Measurements from ENCODE around the gene RBM28.
A peak's percentile ranks its signal among the peaks of the same experiment; 100 is the strongest.

The RBM28 gene

GRCh38 chr7:128343554-128344430 is at the start of gene RBM28:
TSS of gene RBM28 (minus strand) at chr7:128343908. CDS start at chr7:128343793, 115 bp downstream.
- peak within 1 kb of the TSS; percentile 90 for H3K4me3 ChIP-seq (ENCODE audit: low read depth, low read length)
- in situ Hi-C loops (cut with HindIII; ENCODE audit: low pct_ligation_motif_present, low sequenced_read_pairs), result no loop called here
- H3K27ac ChIP-seq, result peak within 1 kb of the TSS; percentile 69

GRCh38 chr7:128392446-128393327 is 49.0 kb upstream of the RBM28 start:
- in situ Hi-C loops (cut with HindIII; ENCODE audit: low pct_ligation_motif_present, low sequenced_read_pairs), result no loop called here
- DNase-seq, result no peak
- H3K36me3 ChIP-seq (replicated peaks), result peaks cover 41% of the 10 kb centered on the region
- no peak overlapping the region for H3K4me3 ChIP-seq (ENCODE audit: low read depth, low read length)
- H3K27ac ChIP-seq, result no peak overlapping the region
- TF ChIP-seq, protein P1, sequence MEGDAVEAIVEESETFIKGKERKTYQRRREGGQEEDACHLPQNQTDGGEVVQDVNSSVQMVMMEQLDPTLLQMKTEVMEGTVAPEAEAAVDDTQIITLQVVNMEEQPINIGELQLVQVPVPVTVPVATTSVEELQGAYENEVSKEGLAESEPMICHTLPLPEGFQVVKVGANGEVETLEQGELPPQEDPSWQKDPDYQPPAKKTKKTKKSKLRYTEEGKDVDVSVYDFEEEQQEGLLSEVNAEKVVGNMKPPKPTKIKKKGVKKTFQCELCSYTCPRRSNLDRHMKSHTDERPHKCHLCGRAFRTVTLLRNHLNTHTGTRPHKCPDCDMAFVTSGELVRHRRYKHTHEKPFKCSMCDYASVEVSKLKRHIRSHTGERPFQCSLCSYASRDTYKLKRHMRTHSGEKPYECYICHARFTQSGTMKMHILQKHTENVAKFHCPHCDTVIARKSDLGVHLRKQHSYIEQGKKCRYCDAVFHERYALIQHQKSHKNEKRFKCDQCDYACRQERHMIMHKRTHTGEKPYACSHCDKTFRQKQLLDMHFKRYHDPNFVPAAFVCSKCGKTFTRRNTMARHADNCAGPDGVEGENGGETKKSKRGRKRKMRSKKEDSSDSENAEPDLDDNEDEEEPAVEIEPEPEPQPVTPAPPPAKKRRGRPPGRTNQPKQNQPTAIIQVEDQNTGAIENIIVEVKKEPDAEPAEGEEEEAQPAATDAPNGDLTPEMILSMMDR (IDR thresholded peaks at IDR 0.05; ENCODE audit: low read depth, low read length, missing control alignments), result no peak
- H3K27me3 ChIP-seq (replicated peaks), result peaks cover 9% of the 10 kb centered on the region

More at GRCh38 chr7:128343554-128344430, at the start of gene RBM28:
- Histone ChIP-seq H3K36me3 (replicated peaks) (peaks cover 4% of the 10 kb centered on the region), H3K27me3 (replicated peaks) (no peaks in the 10 kb centered on the region)
- TF ChIP-seq, protein P1 (IDR thresholded peaks at IDR 0.05; ENCODE audit: low read depth, low read length, missing control alignments), result no peak
- DNase-seq, result peak; percentile 89

DNA sequence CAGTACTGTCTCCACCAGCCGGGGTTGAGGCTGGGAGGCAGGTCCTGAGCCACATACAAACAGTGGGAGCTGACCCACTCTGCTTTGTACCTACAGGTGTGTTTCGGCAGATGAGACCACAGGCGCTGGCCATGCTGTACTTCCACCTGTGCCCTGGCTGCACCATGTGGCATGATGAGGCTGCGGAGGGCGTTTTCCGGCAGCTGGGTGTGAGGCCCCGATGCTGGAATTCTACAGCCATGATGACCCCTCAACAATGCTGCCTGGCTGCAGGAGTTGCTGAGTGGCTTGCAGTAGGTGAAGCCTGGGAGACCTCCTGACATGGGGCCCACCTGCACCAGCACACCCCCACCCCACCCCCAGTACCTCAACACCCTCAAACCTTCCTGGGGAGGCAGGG is 48.1 kb upstream of the RBM28 start:
- in situ Hi-C loops (cut with HindIII; ENCODE audit: low pct_ligation_motif_present, low sequenced_read_pairs), result no loop called here
- Histone ChIP-seq H3K36me3 (replicated peaks) (peaks cover 32% of the 10 kb centered on the region), H3K27me3 (replicated peaks) (peaks cover 9% of the 10 kb centered on the region), H3K27ac (no peak overlapping the region), H3K4me3 (ENCODE audit: low read depth, low read length) (no peak overlapping the region)
- TF ChIP-seq, protein P1 (IDR thresholded peaks at IDR 0.05; ENCODE audit: low read depth, low read length, missing control alignments), result no peak
- DNase-seq, result no peak

- Histone ChIP-seq H3K36me3 (replicated peaks) (peaks cover 26% of the 10 kb centered on the region), H3K4me3 (ENCODE audit: low read depth, low read length) (no peak overlapping the region), H3K27ac (no peak overlapping the region), H3K27me3 (replicated peaks) (peaks cover 9% of the 10 kb centered on the region)
- in situ Hi-C loops (cut with HindIII; ENCODE audit: low pct_ligation_motif_present, low sequenced_read_pairs), result no loop called here
- DNase-seq, result no peak
- TF ChIP-seq, protein P1 (IDR thresholded peaks at IDR 0.05; ENCODE audit: low read depth, low read length, missing control alignments), result no peak
Measured at GRCh38 chr7:128390871-128391565, 47.3 kb upstream of the RBM28 start.

DNA sequence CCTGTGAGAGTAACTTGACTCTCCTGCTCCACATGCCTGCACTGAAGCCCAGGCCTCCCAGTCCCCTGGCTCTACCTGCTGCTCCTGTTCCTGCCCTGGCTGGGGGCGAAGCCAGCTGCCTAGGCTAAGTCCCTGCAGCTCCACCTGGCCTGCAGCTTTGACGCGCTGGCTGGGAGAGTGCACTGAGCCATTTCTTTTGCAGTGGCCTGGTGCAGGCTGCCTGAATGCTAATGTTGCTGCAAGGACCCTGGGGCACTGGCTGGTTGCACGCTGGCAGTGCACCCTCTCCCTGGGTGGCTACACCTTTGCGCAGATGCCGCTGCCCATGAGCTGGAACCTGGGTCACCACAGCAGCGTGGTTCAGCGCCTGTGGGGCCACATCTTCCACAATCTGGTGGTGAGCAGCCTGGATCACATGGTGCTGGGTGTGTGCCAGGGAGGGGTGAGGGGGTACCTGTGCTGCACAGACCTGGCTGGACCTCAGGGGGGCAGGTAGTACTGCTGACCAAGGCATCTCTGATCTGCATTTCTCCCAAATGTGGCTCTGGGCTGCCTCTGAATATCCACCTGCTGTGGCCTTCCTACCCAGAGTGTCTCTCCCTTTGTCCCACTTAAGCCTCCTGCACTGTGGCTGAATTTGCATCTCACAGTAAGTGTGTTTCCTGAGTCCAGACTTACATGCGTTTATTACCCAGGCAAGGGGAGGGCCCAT is 46.1 kb upstream of the RBM28 start:
- no peak for DNase-seq
- Histone ChIP-seq H3K27me3 (replicated peaks) (peaks cover 9% of the 10 kb centered on the region), H3K27ac (no peak overlapping the region), H3K36me3 (replicated peaks) (peaks cover 23% of the 10 kb centered on the region), H3K4me3 (ENCODE audit: low read depth, low read length) (no peak overlapping the region)
- TF ChIP-seq, protein P1 (IDR thresholded peaks at IDR 0.05; ENCODE audit: low read depth, low read length, missing control alignments), result no peak
- in situ Hi-C loops (cut with HindIII; ENCODE audit: low pct_ligation_motif_present, low sequenced_read_pairs), result no loop called here
